GM23338 (cell line): ENCODE results near the gene XKR8.

ENCODE experiments used
- POLR2AphosphoS5 ChIP-seq: IDR thresholded peaks from 2 replicates; pipeline ENCODE4 v1.6.1; 2016; ENCODE audit warnings: antibody characterized with exemption, low read depth
- TF ChIP-seq, protein P1 (sequence below), 2 experiments: fragments of 200-600 bp in 1 of 2; sonication (generic) in 1 of 2; conservative IDR thresholded peaks; 2 replicates each; pipeline versions ENCODE4 v1.5.1 to v1.6.1; 2016 to 2017; ENCODE audit warnings: antibody characterized with exemption in 2 of 2, low read depth in 2 of 2, mild to moderate bottlenecking in 2 of 2, moderate library complexity in 1 of 2

GRCh38 chr1:27959792-27960603, at the start of gene XKR8:
- TF ChIP-seq, protein P1, sequence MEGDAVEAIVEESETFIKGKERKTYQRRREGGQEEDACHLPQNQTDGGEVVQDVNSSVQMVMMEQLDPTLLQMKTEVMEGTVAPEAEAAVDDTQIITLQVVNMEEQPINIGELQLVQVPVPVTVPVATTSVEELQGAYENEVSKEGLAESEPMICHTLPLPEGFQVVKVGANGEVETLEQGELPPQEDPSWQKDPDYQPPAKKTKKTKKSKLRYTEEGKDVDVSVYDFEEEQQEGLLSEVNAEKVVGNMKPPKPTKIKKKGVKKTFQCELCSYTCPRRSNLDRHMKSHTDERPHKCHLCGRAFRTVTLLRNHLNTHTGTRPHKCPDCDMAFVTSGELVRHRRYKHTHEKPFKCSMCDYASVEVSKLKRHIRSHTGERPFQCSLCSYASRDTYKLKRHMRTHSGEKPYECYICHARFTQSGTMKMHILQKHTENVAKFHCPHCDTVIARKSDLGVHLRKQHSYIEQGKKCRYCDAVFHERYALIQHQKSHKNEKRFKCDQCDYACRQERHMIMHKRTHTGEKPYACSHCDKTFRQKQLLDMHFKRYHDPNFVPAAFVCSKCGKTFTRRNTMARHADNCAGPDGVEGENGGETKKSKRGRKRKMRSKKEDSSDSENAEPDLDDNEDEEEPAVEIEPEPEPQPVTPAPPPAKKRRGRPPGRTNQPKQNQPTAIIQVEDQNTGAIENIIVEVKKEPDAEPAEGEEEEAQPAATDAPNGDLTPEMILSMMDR (conservative IDR thresholded peaks at IDR 0.05; ENCODE audit: low read depth in 2 of 2) = peak; percentile 35 to 72; a peak in 3 of 4 replicates
- peak; percentile 82 for TF ChIP-seq POLR2AphosphoS5
